Choroid plexus epithelial cell (primary cell): ENCODE measurements around the gene UGT1A10.

Experiments used
- DNase-seq: peaks from one replicate; pipeline ENCODE4 v3.0.0-alpha.2; 2010; ENCODE audit warnings: low read depth
- H3K4me3 ChIP-seq: 2 replicates; pipeline ENCODE4 v1.5.1; 2011; ENCODE audit warnings: low read depth, mild to moderate bottlenecking, control low read depth, low read length, moderate library complexity
- CTCF ChIP-seq: conservative IDR thresholded peaks from 2 replicates; pipeline ENCODE4 v1.5.1; 2011; ENCODE audit warnings: low read depth, mild to moderate bottlenecking, control low read depth, inconsistent platforms, low read length, moderate library complexity

Gene UGT1A10

GRCh38 chr2:233794128-233794658 is 157.9 kb downstream of the UGT1A10 start:
- no peak for TF ChIP-seq CTCF
- no peak overlapping the region for H3K4me3 ChIP-seq
- DNase-seq, result no peak

DNA sequence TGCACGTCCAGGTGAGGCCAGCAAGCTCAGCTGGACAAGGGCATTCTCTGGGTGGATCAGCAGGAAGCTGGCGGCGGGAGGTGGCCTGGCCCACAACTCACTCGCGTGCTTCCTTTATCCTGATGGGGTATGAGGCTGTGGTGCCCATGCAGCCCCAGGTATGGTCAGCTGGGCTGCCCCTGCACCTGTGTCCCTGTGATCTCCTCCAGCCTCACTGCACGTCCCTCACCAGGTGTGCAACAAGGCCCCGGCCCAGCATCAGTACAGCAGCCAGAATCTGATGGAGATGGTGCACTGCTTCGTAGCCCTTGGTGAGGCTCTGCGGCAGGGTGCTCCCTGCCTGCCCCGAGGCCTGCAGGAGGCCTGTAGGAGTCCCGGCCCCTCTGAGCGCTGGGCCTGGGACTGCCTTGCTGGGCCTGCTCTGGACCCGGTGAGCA is 159.5 kb downstream of the UGT1A10 start:
- no peak overlapping the region for H3K4me3 ChIP-seq
- DNase-seq, result no peak
- no peak for TF ChIP-seq CTCF

- TF ChIP-seq CTCF, result no peak
- DNase-seq, result no peak
- H3K4me3 ChIP-seq, result no peak overlapping the region
Observed at GRCh38 chr2:233796254-233796653, 160.0 kb downstream of the UGT1A10 start.

- no peak for TF ChIP-seq CTCF
- no peak overlapping the region for H3K4me3 ChIP-seq
- no peak for DNase-seq
Observed at GRCh38 chr2:233798335-233799086, 162.3 kb downstream of the UGT1A10 start.

- H3K4me3 ChIP-seq, result no peak overlapping the region
- TF ChIP-seq CTCF, result no peak
- no peak for DNase-seq
Observed at GRCh38 chr2:233799087-233799665, 162.9 kb downstream of the UGT1A10 start.

DNA sequence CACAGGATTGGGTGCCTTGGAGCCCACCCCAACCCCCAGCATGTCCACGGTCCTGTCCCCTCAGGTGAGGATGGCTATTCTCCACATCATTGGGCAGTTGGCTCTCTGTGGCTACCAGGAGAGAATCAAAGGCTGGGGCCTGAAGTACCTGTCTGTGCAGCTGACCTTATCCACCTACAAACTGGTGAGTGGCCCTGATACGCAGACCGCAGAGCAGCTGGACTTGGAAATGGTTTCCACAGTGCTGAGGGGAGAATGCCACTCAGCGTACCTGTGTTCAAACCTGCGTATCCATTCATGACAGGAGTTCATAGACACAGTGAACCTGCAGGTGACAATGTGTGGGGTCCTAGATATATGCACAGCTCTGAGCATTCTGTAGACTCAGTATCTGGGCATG is 163.5 kb downstream of the UGT1A10 start:
- DNase-seq, result no peak
- H3K4me3 ChIP-seq, result no peak overlapping the region
- TF ChIP-seq CTCF, result no peak
